Upper lobe of left lung (tissue), 6 donors: ENCODE data around the gene HNRNPA1. TPM values are rescaled to one million over a fixed set of nuclear protein-coding genes. Genes with fewer than 3 reads are reported as not detected.

Experiments used
- ATAC-seq, 2 donors: fragments of 200-7000 bp; cut with Tn5 transposase; one replicate each; pipeline ENCODE4 v1.9.1; 2022; ENCODE audit warnings: mild to moderate bottlenecking in 2 of 2, moderate library complexity in 2 of 2; ENCODE audit not compliant: low FRiP score in 2 of 2
- DNase-seq, 2 donors: peaks; one replicate each; pipeline ENCODE4 v3.0.0-alpha.2; 2019 to 2020
- H3K27ac ChIP-seq, 4 donors: fragments of 200-600 bp; sonication (generic); one replicate each; pipeline ENCODE4 v1.5.1; 2016 to 2019
- H3K27me3 ChIP-seq, 4 donors: fragments of 200-600 bp; sonication (generic); one replicate each; pipeline ENCODE4 v1.5.1; 2017 to 2019
- H3K36me3 ChIP-seq, 4 donors: fragments of 200-600 bp; sonication (generic); one replicate each; pipeline ENCODE4 v1.5.1; 2016 to 2019
- H3K4me1 ChIP-seq, 4 donors: fragments of 200-600 bp; sonication (generic); one replicate each; pipeline ENCODE4 v1.5.1; 2018 to 2019
- H3K4me3 ChIP-seq, 4 donors: fragments of 200-600 bp; sonication (generic); one replicate each; pipeline ENCODE4 v1.5.1; 2017 to 2019; ENCODE audit warnings: mild to moderate bottlenecking in 2 of 4, moderate library complexity in 1 of 4
- H3K9me3 ChIP-seq, 4 donors: fragments of 200-600 bp; sonication (generic); one replicate each; pipeline ENCODE4 v1.5.1; 2018 to 2019
- EP300 ChIP-seq, 4 donors: sonication (generic); formaldehyde crosslinking; IDR thresholded peaks; one replicate each; pipeline ENCODE4 v1.5.1; 2017; ENCODE audit warnings: antibody characterized with exemption in 4 of 4, control low read depth in 2 of 4
- POLR2A ChIP-seq, 4 donors: fragments of 450-650 bp; IDR thresholded peaks; one replicate each; pipeline ENCODE4 v1.5.1; 2016 to 2017; ENCODE audit warnings: antibody characterized with exemption in 4 of 4, mild to moderate bottlenecking in 2 of 4
- POLR2AphosphoS5 ChIP-seq, 2 donors: sonication (generic); formaldehyde crosslinking; IDR thresholded peaks; one replicate each; pipeline ENCODE4 v1.5.1; 2017; ENCODE audit warnings: antibody characterized with exemption in 2 of 2
- WGBS, 2 donors: methylation state at CpG; one replicate each; pipeline ENCODE4 v1.1.5; 2017 to 2018; 5-methylcytosine and 5-hydroxymethylcytosine counted together
- total RNA-seq, 6 donors: library from RNA; depleted of rRNA in 4 of 6; stranded (reverse); fragments of >200 nt in 4 of 6; gene quantifications; one replicate each; pipeline versions ENCODE4 v1.1.0 to v1.2.1, GENCODE V29; 2016 to 2021
- TF ChIP-seq, protein P1 (sequence below), 6 experiments: fragments of 450-650 bp in 4 of 6; fragments of 200-600 bp in 2 of 6; sonication (generic) in 2 of 6; IDR thresholded peaks; one replicate each; pipeline ENCODE4 v1.5.1; 2016 to 2019; ENCODE audit warnings: antibody characterized with exemption in 6 of 6
- donor health status: DM: no; HTN: no; CAD: no; lungs with moderate emphysema.
- donor health status: DM: no; HTN: yes; CAD: no; lungs with severe emphysema.

Gene HNRNPA1
- total RNA-seq, 6 donors from 2014 or later, result 255 to 870 (median 475) TPM

GRCh38 chr12:54266852-54267251, 13.7 kb upstream of the HNRNPA1 start:
- H3K27ac ChIP-seq, result no peak overlapping the region
- DNase-seq (no peak), ATAC-seq (no peak)
- 96 to 98% methylated on average over 2 of the region's 2 CpGs for WGBS, 2 donors
- H3K4me3 ChIP-seq, result no peak overlapping the region
- no peaks in the 10 kb centered on the region for H3K9me3 ChIP-seq
- H3K4me1 ChIP-seq, result peaks cover 0 to 10% (median 7%) of the 10 kb centered on the region in 4 donors
- no peaks in the 10 kb centered on the region for H3K27me3 ChIP-seq
- no peaks in the 10 kb centered on the region for H3K36me3 ChIP-seq
- TF ChIP-seq POLR2A (IDR thresholded peaks at IDR 0.05), result no peak
- TF ChIP-seq, protein P1, sequence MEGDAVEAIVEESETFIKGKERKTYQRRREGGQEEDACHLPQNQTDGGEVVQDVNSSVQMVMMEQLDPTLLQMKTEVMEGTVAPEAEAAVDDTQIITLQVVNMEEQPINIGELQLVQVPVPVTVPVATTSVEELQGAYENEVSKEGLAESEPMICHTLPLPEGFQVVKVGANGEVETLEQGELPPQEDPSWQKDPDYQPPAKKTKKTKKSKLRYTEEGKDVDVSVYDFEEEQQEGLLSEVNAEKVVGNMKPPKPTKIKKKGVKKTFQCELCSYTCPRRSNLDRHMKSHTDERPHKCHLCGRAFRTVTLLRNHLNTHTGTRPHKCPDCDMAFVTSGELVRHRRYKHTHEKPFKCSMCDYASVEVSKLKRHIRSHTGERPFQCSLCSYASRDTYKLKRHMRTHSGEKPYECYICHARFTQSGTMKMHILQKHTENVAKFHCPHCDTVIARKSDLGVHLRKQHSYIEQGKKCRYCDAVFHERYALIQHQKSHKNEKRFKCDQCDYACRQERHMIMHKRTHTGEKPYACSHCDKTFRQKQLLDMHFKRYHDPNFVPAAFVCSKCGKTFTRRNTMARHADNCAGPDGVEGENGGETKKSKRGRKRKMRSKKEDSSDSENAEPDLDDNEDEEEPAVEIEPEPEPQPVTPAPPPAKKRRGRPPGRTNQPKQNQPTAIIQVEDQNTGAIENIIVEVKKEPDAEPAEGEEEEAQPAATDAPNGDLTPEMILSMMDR (IDR thresholded peaks at IDR 0.05), result no peak

DNA sequence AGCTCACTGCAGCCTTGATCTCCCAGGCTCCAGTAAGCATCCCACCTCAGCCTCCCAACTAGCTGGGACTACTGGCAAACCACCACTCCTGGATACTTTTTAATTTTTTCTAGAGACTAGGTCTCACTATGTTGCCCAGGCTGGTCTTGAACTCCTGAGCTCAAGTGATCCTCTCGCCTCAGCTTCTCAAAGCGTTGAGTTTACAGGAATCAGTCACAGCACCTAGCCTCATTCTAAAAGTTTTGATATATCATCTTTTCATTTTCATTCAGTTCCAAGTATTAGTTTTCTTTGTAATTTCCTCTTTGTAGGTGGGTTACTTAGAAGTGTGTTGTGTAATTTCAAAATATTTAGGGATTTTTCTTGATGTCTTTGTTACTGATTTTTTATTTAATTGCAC, 10.2 kb upstream of the HNRNPA1 start:
- WGBS, 2 donors, result 91 to 92% methylated on average over 2 of the region's 2 CpGs
- no peak overlapping the region for H3K27ac ChIP-seq
- TF ChIP-seq EP300 (IDR thresholded peaks at IDR 0.05) (no peak), POLR2AphosphoS5 (IDR thresholded peaks at IDR 0.05) (no peak), POLR2A (IDR thresholded peaks at IDR 0.05) (no peak)
- TF ChIP-seq, protein P1 (IDR thresholded peaks at IDR 0.05), result no peak
- H3K9me3 ChIP-seq, result no peaks in the 10 kb centered on the region
- H3K36me3 ChIP-seq, result peaks cover 0 to 14% (median 0%) of the 10 kb centered on the region in 4 donors
- peaks cover 0 to 3% (median 0%) of the 10 kb centered on the region in 4 donors for H3K4me1 ChIP-seq
- no peaks in the 10 kb centered on the region for H3K27me3 ChIP-seq
- ATAC-seq (no peak), DNase-seq (no peak)
- no peak overlapping the region for H3K4me3 ChIP-seq

DNA sequence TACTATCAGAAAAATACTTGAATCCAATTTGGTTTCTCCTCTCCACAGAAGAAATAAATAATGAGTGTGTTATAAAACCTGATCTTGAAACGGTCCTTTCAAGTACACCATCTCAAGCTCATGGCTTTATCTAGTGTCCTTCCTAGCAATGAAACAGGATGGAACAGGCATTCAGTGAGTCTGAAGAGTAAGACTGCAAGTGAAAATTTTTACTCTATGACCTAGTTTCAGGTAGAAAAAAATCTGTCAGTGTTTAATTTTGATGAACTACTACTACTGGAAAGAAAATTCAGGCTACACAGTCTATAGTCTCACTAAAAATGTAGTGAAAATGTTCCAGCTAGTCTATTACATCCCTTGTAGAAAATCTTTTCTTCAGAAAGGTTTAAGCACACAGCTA, 8.3 kb upstream of the HNRNPA1 start:
- Histone ChIP-seq H3K4me1 (peaks cover 2 to 8% (median 2%) of the 10 kb centered on the region in 4 donors), H3K36me3 (peaks cover 0 to 14% (median 0%) of the 10 kb centered on the region in 4 donors), H3K4me3 (no peak overlapping the region), H3K27ac (no peak overlapping the region), H3K9me3 (no peaks in the 10 kb centered on the region), H3K27me3 (no peaks in the 10 kb centered on the region)
- ATAC-seq, result no peak
- 57 to 62% methylated on average over 1 of the region's 1 CpG for WGBS, 2 donors
- no peak for DNase-seq
- TF ChIP-seq POLR2AphosphoS5 (IDR thresholded peaks at IDR 0.05) (no peak), POLR2A (IDR thresholded peaks at IDR 0.05) (no peak), EP300 (IDR thresholded peaks at IDR 0.05) (no peak)
- TF ChIP-seq, protein P1 (IDR thresholded peaks at IDR 0.05), result no peak

DNA sequence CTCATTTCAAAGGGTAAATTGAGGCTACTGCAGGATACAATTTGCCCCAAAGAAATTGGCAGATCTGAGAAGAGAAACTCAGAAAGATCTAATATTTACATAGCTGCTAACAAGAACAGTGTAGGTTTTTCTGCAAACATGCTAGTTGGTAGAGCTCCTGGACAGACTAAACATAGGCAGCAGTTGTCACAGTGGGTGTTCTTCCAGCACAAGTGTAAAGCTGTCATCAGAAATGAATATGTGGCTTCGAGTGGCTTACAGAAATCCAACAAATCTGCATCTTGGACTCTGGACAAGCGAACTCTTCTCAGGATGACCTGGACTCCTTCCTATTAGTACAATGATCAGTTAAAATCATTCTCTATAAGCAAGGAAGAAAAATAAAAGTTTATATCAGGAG, 6.5 kb upstream of the HNRNPA1 start:
- DNase-seq (no peak), ATAC-seq (no peak)
- WGBS, 2 donors, result 71 to 84% methylated on average over 2 of the region's 2 CpGs
- H3K4me3 ChIP-seq, result no peak overlapping the region
- peaks cover 19 to 24% (median 20%) of the 10 kb centered on the region in 4 donors for H3K4me1 ChIP-seq
- no peak overlapping the region for H3K27ac ChIP-seq
- no peak for TF ChIP-seq POLR2A (IDR thresholded peaks at IDR 0.05)
- no peak for TF ChIP-seq POLR2AphosphoS5 (IDR thresholded peaks at IDR 0.05)
- no peak for TF ChIP-seq EP300 (IDR thresholded peaks at IDR 0.05)
- TF ChIP-seq, protein P1 (IDR thresholded peaks at IDR 0.05), result no peak
- no peaks in the 10 kb centered on the region for H3K27me3 ChIP-seq
- H3K9me3 ChIP-seq, result no peaks in the 10 kb centered on the region
- peaks cover 0 to 14% (median 0%) of the 10 kb centered on the region in 4 donors for H3K36me3 ChIP-seq

GRCh38 chr12:54276368-54276767, 4.2 kb upstream of the HNRNPA1 start:
- no peak for TF ChIP-seq POLR2AphosphoS5 (IDR thresholded peaks at IDR 0.05)
- TF ChIP-seq POLR2A (IDR thresholded peaks at IDR 0.05), result no peak
- TF ChIP-seq, protein P1 (IDR thresholded peaks at IDR 0.05), result no peak
- no peak for TF ChIP-seq EP300 (IDR thresholded peaks at IDR 0.05)
- 87 to 88% methylated on average over 3 of the region's 3 CpGs for WGBS, 2 donors
- H3K4me1 ChIP-seq, result peaks cover 21 to 24% (median 22%) of the 10 kb centered on the region in 4 donors
- H3K27ac ChIP-seq, result no peak overlapping the region
- H3K36me3 ChIP-seq, result peaks cover 0 to 18% (median 0%) of the 10 kb centered on the region in 4 donors
- H3K4me3 ChIP-seq, result no peak overlapping the region
- ATAC-seq (no peak), DNase-seq (no peak)
- H3K9me3 ChIP-seq, result no peaks in the 10 kb centered on the region
- no peaks in the 10 kb centered on the region for H3K27me3 ChIP-seq
